HT-29 (cell line): ENCODE results near the gene SDCCAG8. TPM values are rescaled to one million over a fixed set of nuclear protein-coding genes. Genes with fewer than 3 reads are reported as not detected.
A peak's percentile ranks its signal among the peaks of the same experiment; 100 is the strongest.
"Not testable (repeated sequence)": the region's sequence is repeated elsewhere in the genome, so short reads cannot be mapped to it uniquely, and the experiment has no call there.

Experiments
- DNase-seq: peaks from one replicate; pipeline ENCODE4 v3.0.0-alpha.2; 2015; ENCODE audit warnings: low spot score
- total RNA-seq: library from RNA; depleted of rRNA; stranded (reverse); fragments of >200 nt; shearing (Covaris generic); gene quantifications from 2 replicates; pipeline ENCODE4 v1.2.3, GENCODE V29; 2014

SDCCAG8 gene
- total RNA-seq, 1 experiment from 2014 or later = 9.7 TPM

DNA sequence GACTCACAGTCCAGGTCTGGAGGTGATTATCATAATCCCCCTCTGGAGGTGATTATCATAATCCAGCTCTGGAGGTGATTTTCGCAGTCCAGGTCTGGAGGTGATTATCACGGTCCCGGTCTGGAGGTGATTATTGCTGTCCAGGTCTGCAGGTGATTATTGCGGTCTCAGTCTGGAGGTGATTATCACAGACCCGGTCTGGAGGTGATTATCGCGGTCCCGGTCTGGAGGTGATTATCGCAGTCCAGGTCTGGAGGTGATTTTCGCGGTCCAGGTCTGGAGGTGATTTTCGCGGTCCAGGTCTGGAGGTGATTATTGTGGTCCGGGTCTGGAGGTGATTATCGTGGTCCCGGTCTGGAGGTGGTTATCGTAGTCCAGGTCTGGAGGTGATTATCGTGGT, 76.6 kb downstream of the SDCCAG8 start:
- no peak for DNase-seq

DNA sequence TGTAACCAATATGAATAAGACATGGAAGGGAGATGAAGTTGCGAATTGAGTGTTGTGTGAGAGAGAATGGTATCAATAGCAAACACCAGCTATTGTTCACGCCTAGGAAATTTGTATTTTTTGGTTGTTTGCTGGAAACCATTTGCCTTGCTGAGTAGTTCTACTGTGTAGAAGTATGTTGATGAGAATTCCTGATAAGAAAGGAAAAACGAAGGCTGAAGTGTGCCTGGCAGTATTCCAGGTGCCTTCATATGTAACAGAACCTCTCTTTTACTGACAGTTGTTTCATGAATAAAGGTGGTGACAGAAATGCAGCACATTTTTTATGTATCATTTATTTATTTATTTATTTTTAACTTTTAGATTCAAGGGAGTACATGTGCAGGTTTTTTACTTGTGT, 79.5 kb downstream of the SDCCAG8 start:
- DNase-seq = no peak

GRCh38 chr1:243336163-243336562, 80.3 kb downstream of the SDCCAG8 start:
- DNase-seq = no peak

GRCh38 chr1:243338848-243339247, 83.0 kb downstream of the SDCCAG8 start:
- not testable (repeated sequence) for DNase-seq

- no peak for DNase-seq
Observed at GRCh38 chr1:243341074-243341473, 85.2 kb downstream of the SDCCAG8 start.

DNA sequence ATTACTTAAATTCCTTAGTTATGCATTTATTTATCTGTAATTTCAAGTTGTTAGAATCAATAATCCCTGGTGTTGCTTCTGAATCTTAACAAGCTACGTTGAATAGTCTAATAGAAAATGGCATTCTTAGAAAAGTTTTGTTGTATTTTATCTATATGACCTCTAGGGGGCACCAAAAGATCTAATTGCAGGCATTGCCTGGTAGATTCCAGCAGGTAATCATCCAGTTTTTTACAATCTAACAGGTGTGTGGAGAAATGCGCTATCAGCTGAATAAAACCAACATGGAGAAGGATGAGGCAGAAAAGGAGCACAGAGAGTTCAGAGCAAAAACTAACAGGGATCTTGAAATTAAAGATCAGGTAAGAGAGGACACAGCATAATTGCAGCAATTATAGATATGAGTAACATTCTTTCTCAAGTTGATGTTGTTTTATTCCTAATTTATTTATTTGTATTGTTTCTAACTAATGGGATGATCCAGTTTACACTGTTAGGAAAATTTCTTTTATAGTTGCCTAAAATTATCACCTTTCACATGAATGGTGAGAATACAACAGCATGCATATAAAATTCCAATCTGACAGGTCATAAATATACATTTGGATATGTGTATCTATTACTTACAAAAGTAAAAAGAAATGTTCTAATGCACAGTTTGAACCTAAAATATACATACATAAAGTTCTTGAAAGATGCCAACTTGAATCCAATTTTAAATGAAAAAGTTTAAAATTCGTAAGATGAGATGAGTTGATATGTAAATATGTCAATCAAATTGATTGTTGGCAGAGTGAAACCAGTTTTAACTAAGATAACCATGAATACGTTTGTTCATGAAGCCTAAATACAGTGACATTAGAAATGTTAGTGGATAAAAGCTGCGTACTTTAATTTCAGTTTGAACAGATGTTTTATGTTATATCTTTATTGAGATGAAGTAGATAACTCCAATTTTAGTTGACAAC, 88.4 kb downstream of the SDCCAG8 start:
- DNase-seq = peak; percentile 60

GRCh38 chr1:243345205-243345604, 89.4 kb downstream of the SDCCAG8 start:
- DNase-seq = peak; percentile 34

- DNase-seq = no peak
Observed at GRCh38 chr1:243346016-243346415, 90.2 kb downstream of the SDCCAG8 start.

GRCh38 chr1:243346468-243346867, 90.6 kb downstream of the SDCCAG8 start:
- no peak for DNase-seq

GRCh38 chr1:243348331-243348730, 92.5 kb downstream of the SDCCAG8 start:
- DNase-seq = no peak

- DNase-seq = no peak
Observed at GRCh38 chr1:243349128-243349527, 93.3 kb downstream of the SDCCAG8 start.

GRCh38 chr1:243351337-243351736, 95.5 kb downstream of the SDCCAG8 start:
- no peak for DNase-seq

DNA sequence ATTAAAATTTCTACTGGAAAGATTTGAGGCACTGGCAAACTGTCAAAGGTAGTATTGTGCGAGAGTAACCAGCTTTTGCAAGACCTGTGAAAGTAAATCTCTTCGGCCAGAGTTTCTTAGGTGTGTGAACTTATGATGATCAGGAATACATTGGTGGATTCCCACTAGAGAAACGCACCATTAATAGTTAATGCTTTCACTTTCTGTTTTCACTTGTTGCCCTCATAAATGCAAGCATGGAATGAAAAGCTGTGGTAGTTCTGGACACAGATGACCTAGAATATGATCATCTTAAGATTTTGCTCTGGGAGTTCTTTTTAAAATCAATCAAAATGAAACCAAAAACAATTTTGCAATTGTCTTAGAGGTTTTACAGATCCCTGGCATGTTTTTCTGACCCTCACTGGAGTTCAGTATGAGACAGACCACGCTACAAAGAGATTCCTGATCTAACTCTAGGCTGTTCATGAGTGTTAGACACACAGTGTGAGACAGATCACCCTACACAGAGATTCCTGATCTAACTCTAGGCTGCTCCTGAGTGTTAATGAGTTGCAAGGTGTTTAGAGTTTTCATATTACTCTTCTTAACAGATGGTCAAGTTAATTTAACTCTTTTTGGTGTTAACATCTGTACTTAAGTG, 98.8 kb downstream of the SDCCAG8 start:
- DNase-seq = peak; percentile 9

DNA sequence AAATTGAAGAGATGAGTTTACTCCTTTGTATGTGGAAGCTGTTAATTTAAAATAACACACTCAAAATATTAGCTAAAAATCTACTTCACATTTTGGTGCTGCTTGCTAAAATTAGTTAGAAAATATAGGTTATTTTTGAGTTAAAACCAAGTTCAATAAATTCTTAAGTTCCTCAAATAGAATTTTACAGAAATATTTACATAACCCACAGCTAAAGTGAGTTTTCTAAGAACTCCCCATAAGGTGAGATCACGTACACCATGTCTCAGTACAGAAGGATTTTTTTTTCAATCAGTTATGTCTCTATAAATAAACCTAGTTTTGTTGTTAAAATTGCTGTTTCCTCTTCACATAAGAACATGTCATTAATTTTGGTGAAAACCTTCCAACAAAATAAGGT, 108.0 kb downstream of the SDCCAG8 start:
- DNase-seq = no peak

DNA sequence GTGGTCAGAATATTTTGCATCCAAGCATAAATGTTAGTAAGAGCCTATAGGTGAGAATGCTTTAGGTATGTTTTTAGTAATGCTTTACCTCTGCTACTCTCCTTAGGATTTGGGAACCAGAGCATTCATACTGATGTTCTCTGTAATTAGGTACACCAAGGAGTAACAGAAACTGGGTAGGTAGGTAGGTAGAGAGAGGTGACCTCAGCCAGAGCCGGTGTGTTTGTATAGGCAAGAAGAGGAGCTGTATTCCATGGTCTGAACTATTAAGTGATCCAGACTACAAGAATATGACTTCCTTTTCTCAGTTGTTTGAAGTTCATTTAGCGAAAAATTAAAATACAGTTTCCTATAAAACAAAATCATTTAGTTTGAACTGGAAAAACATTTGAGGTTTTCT, 108.5 kb downstream of the SDCCAG8 start:
- no peak for DNase-seq

DNA sequence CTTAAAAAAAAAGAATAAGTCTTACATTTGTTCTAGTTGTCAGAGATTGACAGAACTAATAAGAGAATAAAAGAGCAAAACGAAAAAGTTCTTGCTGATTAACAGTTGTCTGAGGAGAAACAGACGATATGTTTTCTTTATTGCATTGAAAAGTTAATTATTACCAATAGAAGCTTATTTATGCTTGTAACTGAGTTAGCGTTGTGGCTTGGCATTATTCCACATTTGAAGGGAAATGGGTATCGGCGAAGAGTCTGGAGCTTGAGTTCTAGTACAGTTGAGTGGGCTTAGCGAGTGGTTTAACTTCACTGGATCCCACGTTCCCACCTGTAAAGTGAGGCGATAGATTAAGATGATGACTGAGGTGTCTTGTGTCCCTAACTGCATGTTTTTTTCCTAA, 109.0 kb downstream of the SDCCAG8 start:
- peak; percentile 50 for DNase-seq

DNA sequence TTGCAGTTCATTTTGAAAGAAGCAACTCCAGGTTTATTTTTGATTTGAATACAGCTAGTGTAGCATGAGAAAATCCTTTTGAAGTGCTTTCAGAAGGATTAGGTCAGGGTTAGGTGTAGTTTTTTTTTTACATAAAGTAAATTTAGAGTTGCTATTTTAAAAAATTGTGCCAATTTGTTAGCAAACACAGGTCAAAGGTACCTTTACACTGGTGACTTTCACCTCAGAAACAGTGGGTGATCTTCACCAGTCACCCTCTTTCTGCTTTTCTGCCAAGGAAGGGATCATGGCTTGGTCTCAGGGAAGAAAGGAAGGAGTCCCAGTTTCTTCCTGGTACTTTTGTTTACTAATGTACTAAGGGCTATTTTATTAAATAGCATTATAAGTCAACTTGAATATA, 111.5 kb downstream of the SDCCAG8 start:
- no peak for DNase-seq

DNA sequence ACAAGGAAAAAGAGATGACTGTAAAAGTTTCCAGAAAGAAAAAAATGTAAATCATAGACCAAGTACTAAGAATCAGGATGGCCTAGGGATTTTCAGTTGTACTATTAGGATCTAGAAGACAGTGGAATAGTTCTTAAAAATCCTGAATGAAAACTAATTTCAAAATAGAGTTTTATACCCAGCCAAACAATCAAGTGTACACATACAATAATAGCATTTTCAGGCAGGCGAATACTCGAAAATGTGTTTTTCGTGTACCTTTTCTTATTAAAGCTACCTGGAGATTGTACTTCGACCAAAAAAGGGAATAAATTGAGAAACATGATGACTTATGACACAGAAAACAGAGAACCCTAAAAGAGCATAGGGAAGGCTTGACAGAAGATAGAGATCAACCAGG, 118.6 kb downstream of the SDCCAG8 start:
- no peak for DNase-seq

DNA sequence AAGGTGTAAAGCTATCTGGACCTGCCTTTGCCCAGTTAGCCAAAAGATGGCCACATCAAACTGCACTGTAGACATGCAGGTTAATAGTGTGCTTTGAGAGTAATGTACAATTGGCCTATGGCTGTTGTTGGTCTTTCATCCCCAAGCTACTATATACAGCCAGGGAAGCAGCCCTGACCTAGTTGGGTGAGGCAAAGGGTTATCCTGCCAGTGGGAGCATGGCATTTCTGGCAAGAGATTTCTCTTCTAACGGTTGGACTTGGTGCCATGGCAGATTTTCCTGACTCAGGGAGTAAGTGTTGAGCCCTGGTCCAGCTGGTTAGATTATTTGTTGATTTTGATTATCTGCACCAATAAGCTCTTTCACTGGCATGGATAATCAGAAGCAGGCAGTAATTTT, 119.8 kb downstream of the SDCCAG8 start:
- no peak for DNase-seq

GRCh38 chr1:243378669-243379068, 122.8 kb downstream of the SDCCAG8 start:
- DNase-seq = no peak

GRCh38 chr1:243379208-243379607, 123.4 kb downstream of the SDCCAG8 start:
- no peak for DNase-seq

GRCh38 chr1:243379706-243380105, 123.9 kb downstream of the SDCCAG8 start:
- DNase-seq = no peak

DNA sequence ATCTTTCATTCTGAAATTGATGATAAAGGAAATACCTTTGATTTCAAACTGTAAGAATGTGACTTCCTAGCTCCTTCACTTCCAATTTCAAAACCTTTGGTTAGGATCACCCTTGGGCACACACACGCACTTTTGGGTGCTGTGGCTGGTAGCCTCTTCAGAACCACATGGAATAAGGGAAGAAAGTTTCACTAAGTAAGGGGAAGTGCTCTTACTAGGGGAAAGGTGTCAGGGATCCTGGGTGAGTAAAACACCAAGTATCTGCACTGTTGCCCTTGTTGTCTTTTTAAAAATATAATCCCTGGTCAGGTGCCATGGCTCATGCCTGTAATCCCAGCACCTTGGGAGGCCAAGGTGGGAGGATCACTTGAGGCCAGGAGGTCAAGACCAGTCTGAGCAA, 132.4 kb downstream of the SDCCAG8 start:
- DNase-seq = no peak
